HepG2 (cell line): ENCODE data around the gene BST1. TPM values are rescaled to one million over a fixed set of nuclear protein-coding genes. Genes with fewer than 3 reads are reported as not detected.

Source experiments
- ATF1 ChIP-seq: IDR thresholded peaks from 2 replicates; pipeline ENCODE4 v1.6.1; 2016; ENCODE audit warnings: mild to moderate bottlenecking, control low read depth
- CBX2 ChIP-seq, 2 experiments: fragments of 200-600 bp in 1 of 2; sonication (generic); formaldehyde crosslinking in 1 of 2; IDR thresholded peaks; 2 replicates each; pipeline versions ENCODE4 v1.7.0 to v1.8.1; 2018 to 2022; ENCODE audit warnings: low read depth in 2 of 2, low read length in 1 of 2, mild to moderate bottlenecking in 1 of 2, missing genetic modification reagents in 1 of 2
- GLI4 ChIP-seq: sonication (generic); formaldehyde crosslinking; IDR thresholded peaks from 2 replicates; pipeline ENCODE4 v1.5.1; 2020; ENCODE audit warnings: missing genetic modification reagents, mild to moderate bottlenecking, moderate library complexity, borderline replicate concordance
- MATR3 ChIP-seq: sonication (generic); formaldehyde crosslinking; IDR thresholded peaks from 2 replicates; pipeline ENCODE4 v1.4.0; 2020; ENCODE audit warnings: missing genetic modification reagents
- MEF2D ChIP-seq: sonication (generic); formaldehyde crosslinking; IDR thresholded peaks from 2 replicates; pipeline ENCODE4 v1.5.1; 2020; ENCODE audit warnings: mild to moderate bottlenecking, missing genetic modification reagents
- NR1H2 ChIP-seq: sonication (generic); formaldehyde crosslinking; IDR thresholded peaks from 2 replicates; pipeline ENCODE4 v1.8.1; 2022; ENCODE audit warnings: low read depth, missing genetic modification reagents, borderline replicate concordance
- NR3C1 ChIP-seq: sonication (generic); formaldehyde crosslinking; IDR thresholded peaks from 2 replicates; pipeline ENCODE4 v1.4.0; 2020; ENCODE audit warnings: missing genetic modification reagents
- NRL ChIP-seq: sonication (generic); formaldehyde crosslinking; IDR thresholded peaks from 2 replicates; pipeline ENCODE4 v1.5.0; 2020; ENCODE audit warnings: missing genetic modification reagents, mild to moderate bottlenecking, moderate library complexity, borderline replicate concordance
- TGIF2 ChIP-seq: IDR thresholded peaks from 2 replicates; pipeline ENCODE4 v1.6.1; 2016; ENCODE audit warnings: control low read depth, missing compliant biosample characterization
- ZNF34 ChIP-seq: sonication (generic); formaldehyde crosslinking; IDR thresholded peaks from 2 replicates; pipeline ENCODE4 v1.4.0; 2020; ENCODE audit warnings: mild to moderate bottlenecking, missing genetic modification reagents, borderline replicate concordance
- ZNF530 ChIP-seq: sonication (generic); formaldehyde crosslinking; IDR thresholded peaks from 2 replicates; pipeline ENCODE4 v1.5.0; 2020; ENCODE audit warnings: low read depth, mild to moderate bottlenecking, missing genetic modification reagents
- ZNF678 ChIP-seq: sonication (generic); formaldehyde crosslinking; IDR thresholded peaks from 2 replicates; pipeline ENCODE4 v1.4.0; 2020; ENCODE audit warnings: mild to moderate bottlenecking, missing genetic modification reagents
- polyA plus RNA-seq, 8 experiments: library from polyadenylated mRNA; depleted of rRNA in 3 of 8; stranded (reverse) in 7 of 8; unstranded in 1 of 8; fragments of >200 nt; fragmentation: Illumina TruSeq in 4 of 8; extraction: Trizol in 4 of 8; gene quantifications; 2 replicates each; pipeline versions ENCODE4 v1.2.1 to v1.2.3, GENCODE V29; 2011 to 2016; ENCODE audit warnings: low read depth in 4 of 8, missing spikeins in 1 of 8, mixed read lengths in 1 of 8; ENCODE audit not compliant: insufficient read depth in 1 of 8
- total RNA-seq, 5 experiments: library from RNA; depleted of rRNA; stranded (reverse); fragments of >200 nt; fragmentation: Illumina TruSeq; extraction: Trizol; gene quantifications; 2 replicates each; pipeline ENCODE4 v1.2.3, GENCODE V29; 2016; ENCODE audit warnings: low read depth in 1 of 5
- TF ChIP-seq, protein P1 (sequence below): sonication (generic); formaldehyde crosslinking; IDR thresholded peaks from 2 replicates; pipeline ENCODE4 v1.9.0; 2021; ENCODE audit warnings: missing genetic modification reagents, mild to moderate bottlenecking, borderline replicate concordance
- TF ChIP-seq, protein P2 (sequence below): sonication (generic); formaldehyde crosslinking; IDR thresholded peaks from 2 replicates; pipeline ENCODE4 v1.4.0; 2020; ENCODE audit warnings: missing genetic modification reagents
- TF ChIP-seq, protein P3 (sequence below): sonication (generic); formaldehyde crosslinking; IDR thresholded peaks from 2 replicates; pipeline ENCODE4 v1.4.0; 2020; ENCODE audit warnings: missing genetic modification reagents, borderline replicate concordance
- TF ChIP-seq, protein P4 (sequence below): conservative IDR thresholded peaks from 2 replicates; pipeline ENCODE4 v1.6.1; 2018; ENCODE audit warnings: missing genetic modification reagents
- TF ChIP-seq, protein P5 (sequence below): sonication (generic); formaldehyde crosslinking; IDR thresholded peaks from 2 replicates; pipeline ENCODE4 v1.8.1; 2023; ENCODE audit warnings: missing genetic modification reagents, mild to moderate bottlenecking, borderline replicate concordance
- TF ChIP-seq, protein P6 (sequence below): sonication (generic); formaldehyde crosslinking; IDR thresholded peaks from 2 replicates; pipeline ENCODE4 v1.5.1; 2020; ENCODE audit warnings: mild to moderate bottlenecking, moderate library complexity, missing genetic modification reagents
- TF ChIP-seq, protein P7 (sequence below): sonication (generic); formaldehyde crosslinking; IDR thresholded peaks from 2 replicates; pipeline ENCODE4 v1.5.0; 2020; ENCODE audit warnings: mild to moderate bottlenecking, low read depth, missing genetic modification reagents, borderline replicate concordance

BST1 gene
- total and polyA plus RNA-seq, 2 of the 13 experiments (the other 11 are each of a cell fraction or from before 2014, with no cell fraction given): 0.09 to 0.49 TPM

DNA sequence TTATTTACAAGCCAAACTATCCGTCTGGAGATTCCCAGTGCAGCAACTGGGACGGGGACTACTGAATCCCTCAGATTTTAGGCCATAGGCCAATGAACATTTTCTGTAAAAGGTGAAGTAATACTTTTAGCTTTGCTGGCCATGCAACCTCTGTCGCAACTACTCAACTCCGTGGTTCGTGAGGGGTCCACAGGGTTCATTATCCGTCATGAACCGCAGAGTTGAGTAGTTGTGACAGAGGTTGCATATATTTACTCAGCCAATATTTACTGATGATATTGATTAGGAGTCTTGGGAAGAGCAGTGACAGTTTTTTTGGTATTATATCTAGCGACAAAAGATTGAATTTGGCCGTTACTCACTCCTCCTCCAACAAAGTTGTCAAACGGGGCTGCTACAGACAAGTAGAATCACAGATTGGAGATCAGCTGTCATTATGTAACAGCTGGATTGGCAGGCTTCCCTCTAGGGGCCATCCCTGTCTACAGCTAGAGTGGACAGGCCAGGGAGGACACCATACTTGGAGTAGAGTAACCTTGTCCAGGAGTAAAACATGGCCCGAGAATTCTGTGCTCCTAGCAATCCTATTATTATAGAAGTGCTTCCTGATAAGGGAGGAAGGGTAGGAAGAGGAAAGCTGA, 38.0 kb downstream of the BST1 start (continued):
- TF ChIP-seq, protein P1, sequence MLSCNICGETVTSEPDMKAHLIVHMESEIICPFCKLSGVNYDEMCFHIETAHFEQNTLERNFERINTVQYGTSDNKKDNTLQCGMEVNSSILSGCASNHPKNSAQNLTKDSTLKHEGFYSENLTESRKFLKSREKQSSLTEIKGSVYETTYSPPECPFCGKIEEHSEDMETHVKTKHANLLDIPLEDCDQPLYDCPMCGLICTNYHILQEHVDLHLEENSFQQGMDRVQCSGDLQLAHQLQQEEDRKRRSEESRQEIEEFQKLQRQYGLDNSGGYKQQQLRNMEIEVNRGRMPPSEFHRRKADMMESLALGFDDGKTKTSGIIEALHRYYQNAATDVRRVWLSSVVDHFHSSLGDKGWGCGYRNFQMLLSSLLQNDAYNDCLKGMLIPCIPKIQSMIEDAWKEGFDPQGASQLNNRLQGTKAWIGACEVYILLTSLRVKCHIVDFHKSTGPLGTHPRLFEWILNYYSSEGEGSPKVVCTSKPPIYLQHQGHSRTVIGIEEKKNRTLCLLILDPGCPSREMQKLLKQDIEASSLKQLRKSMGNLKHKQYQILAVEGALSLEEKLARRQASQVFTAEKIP (CRISPR knock-in tag): no peak
- TF ChIP-seq, protein P2, sequence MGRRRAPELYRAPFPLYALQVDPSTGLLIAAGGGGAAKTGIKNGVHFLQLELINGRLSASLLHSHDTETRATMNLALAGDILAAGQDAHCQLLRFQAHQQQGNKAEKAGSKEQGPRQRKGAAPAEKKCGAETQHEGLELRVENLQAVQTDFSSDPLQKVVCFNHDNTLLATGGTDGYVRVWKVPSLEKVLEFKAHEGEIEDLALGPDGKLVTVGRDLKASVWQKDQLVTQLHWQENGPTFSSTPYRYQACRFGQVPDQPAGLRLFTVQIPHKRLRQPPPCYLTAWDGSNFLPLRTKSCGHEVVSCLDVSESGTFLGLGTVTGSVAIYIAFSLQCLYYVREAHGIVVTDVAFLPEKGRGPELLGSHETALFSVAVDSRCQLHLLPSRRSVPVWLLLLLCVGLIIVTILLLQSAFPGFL (CRISPR knock-in tag): no peak
- TF ChIP-seq NRL (CRISPR knock-in tag): no peak
- no peak for TF ChIP-seq ATF1 (CRISPR knock-in tag)
- TF ChIP-seq, protein P3, sequence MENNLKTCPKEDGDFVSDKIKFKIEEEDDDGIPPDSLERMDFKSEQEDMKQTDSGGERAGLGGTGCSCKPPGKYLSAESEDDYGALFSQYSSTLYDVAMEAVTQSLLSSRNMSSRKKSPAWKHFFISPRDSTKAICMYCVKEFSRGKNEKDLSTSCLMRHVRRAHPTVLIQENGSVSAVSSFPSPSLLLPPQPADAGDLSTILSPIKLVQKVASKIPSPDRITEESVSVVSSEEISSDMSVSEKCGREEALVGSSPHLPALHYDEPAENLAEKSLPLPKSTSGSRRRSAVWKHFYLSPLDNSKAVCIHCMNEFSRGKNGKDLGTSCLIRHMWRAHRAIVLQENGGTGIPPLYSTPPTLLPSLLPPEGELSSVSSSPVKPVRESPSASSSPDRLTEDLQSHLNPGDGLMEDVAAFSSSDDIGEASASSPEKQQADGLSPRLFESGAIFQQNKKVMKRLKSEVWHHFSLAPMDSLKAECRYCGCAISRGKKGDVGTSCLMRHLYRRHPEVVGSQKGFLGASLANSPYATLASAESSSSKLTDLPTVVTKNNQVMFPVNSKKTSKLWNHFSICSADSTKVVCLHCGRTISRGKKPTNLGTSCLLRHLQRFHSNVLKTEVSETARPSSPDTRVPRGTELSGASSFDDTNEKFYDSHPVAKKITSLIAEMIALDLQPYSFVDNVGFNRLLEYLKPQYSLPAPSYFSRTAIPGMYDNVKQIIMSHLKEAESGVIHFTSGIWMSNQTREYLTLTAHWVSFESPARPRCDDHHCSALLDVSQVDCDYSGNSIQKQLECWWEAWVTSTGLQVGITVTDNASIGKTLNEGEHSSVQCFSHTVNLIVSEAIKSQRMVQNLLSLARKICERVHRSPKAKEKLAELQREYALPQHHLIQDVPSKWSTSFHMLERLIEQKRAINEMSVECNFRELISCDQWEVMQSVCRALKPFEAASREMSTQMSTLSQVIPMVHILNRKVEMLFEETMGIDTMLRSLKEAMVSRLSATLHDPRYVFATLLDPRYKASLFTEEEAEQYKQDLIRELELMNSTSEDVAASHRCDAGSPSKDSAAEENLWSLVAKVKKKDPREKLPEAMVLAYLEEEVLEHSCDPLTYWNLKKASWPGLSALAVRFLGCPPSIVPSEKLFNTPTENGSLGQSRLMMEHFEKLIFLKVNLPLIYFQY (CRISPR knock-in tag): no peak
- TF ChIP-seq MEF2D (CRISPR knock-in tag): no peak
- no peak for TF ChIP-seq NR1H2
- no peak for TF ChIP-seq CBX2 (IDR thresholded peaks at IDR 0.05; ENCODE audit: low read depth, low read length)
- TF ChIP-seq CBX2 (CRISPR knock-in tag; IDR thresholded peaks at IDR 0.05; ENCODE audit: low read depth): no peak
- no peak for TF ChIP-seq ZNF678 (CRISPR knock-in tag)
- TF ChIP-seq NR3C1 (CRISPR knock-in tag): no peak
- TF ChIP-seq ZNF530 (CRISPR knock-in tag): no peak
- no peak for TF ChIP-seq MATR3
- no peak for TF ChIP-seq GLI4 (CRISPR knock-in tag)
- TF ChIP-seq, protein P4, sequence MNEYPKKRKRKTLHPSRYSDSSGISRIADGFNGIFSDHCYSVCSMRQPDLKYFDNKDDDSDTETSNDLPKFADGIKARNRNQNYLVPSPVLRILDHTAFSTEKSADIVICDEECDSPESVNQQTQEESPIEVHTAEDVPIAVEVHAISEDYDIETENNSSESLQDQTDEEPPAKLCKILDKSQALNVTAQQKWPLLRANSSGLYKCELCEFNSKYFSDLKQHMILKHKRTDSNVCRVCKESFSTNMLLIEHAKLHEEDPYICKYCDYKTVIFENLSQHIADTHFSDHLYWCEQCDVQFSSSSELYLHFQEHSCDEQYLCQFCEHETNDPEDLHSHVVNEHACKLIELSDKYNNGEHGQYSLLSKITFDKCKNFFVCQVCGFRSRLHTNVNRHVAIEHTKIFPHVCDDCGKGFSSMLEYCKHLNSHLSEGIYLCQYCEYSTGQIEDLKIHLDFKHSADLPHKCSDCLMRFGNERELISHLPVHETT: no peak
- TF ChIP-seq, protein P5, sequence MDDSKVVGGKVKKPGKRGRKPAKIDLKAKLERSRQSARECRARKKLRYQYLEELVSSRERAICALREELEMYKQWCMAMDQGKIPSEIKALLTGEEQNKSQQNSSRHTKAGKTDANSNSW (CRISPR knock-in tag): no peak
- no peak for TF ChIP-seq TGIF2
- TF ChIP-seq, protein P6, sequence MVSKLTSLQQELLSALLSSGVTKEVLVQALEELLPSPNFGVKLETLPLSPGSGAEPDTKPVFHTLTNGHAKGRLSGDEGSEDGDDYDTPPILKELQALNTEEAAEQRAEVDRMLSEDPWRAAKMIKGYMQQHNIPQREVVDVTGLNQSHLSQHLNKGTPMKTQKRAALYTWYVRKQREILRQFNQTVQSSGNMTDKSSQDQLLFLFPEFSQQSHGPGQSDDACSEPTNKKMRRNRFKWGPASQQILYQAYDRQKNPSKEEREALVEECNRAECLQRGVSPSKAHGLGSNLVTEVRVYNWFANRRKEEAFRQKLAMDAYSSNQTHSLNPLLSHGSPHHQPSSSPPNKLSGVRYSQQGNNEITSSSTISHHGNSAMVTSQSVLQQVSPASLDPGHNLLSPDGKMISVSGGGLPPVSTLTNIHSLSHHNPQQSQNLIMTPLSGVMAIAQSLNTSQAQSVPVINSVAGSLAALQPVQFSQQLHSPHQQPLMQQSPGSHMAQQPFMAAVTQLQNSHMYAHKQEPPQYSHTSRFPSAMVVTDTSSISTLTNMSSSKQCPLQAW (CRISPR knock-in tag): no peak
- TF ChIP-seq, protein P7, sequence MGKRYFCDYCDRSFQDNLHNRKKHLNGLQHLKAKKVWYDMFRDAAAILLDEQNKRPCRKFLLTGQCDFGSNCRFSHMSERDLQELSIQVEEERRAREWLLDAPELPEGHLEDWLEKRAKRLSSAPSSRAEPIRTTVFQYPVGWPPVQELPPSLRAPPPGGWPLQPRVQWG (CRISPR knock-in tag): no peak
- TF ChIP-seq ZNF34: no peak
